Body of pancreas (tissue), 4 donors: ENCODE measurements around the gene ZNF565. TPM values are rescaled to one million over a fixed set of nuclear protein-coding genes. Genes with fewer than 3 reads are reported as not detected.
"Not testable (repeated sequence)": the region's sequence is repeated elsewhere in the genome, so short reads cannot be mapped to it uniquely, and the experiment has no call there.

Experiments
- ATAC-seq: fragments of 150-250 bp; one replicate; pipeline ENCODE4 v1.9.1; 2016
- DNase-seq, 4 donors: peaks; one replicate each; pipeline ENCODE4 v3.0.0-alpha.2; 2019
- H3K27ac ChIP-seq, 4 donors: fragments of 200-600 bp; sonication (generic); 1 replicate in 3 of 4; 2 replicates in 1 of 4; pipeline versions ENCODE4 v1.5.1 to v1.6.1; 2016 to 2019; ENCODE audit warnings: mild to moderate bottlenecking in 1 of 4, mixed read lengths in 1 of 4, moderate library complexity in 1 of 4
- H3K27me3 ChIP-seq, 2 donors: fragments of 200-600 bp; sonication (generic); one replicate each; pipeline ENCODE4 v1.6.0; 2016; ENCODE audit warnings: mild to moderate bottlenecking in 1 of 2
- H3K36me3 ChIP-seq, 2 donors: fragments of 200-600 bp; sonication (generic); replicated peaks in 1 of 2; 2 replicates each; pipeline ENCODE4 v1.5.1; 2016; ENCODE audit warnings: low read depth in 2 of 2; ENCODE audit not compliant: insufficient read depth in 1 of 2
- H3K4me1 ChIP-seq: fragments of 200-600 bp; sonication (generic); one replicate; pipeline ENCODE4 v1.6.0; 2016
- H3K4me3 ChIP-seq, 2 donors: fragments of 200-600 bp; sonication (generic); 1 replicate in 1 of 2; 2 replicates in 1 of 2; pipeline ENCODE4 v1.5.1; 2016 to 2019
- H3K9me3 ChIP-seq, 3 donors: fragments of 200-600 bp; sonication (generic); 1 replicate in 2 of 3; 2 replicates in 1 of 3; pipeline ENCODE4 v1.5.1; 2016
- POLR2A ChIP-seq, 3 donors: fragments of 450-650 bp; IDR thresholded peaks; one replicate each; pipeline ENCODE4 v1.6.1; 2016; ENCODE audit warnings: antibody characterized with exemption in 3 of 3, mild to moderate bottlenecking in 2 of 3
- WGBS, 2 donors: methylation state at CpG; one replicate each; pipeline ENCODE4 v1.1.5; 2017; 5-methylcytosine and 5-hydroxymethylcytosine counted together
- intact Hi-C: fragments of 100-400 bp; cut with DNase I; formaldehyde crosslinking; loops from one replicate; pipeline ENCODE4 v1.15.1; 2023
- total RNA-seq, 2 donors: library from RNA; depleted of rRNA; stranded (reverse); fragments of >200 nt; gene quantifications; one replicate each; pipeline ENCODE4 v1.1.0, GENCODE V29; 2016
- TF ChIP-seq, protein P1 (sequence below), 7 experiments: fragments of 450-650 bp in 4 of 7; fragments of 200-600 bp in 3 of 7; sonication (generic) in 3 of 7; IDR thresholded peaks; one replicate each; pipeline ENCODE4 v1.5.1; 2016 to 2019; ENCODE audit warnings: antibody characterized with exemption in 7 of 7

The ZNF565 gene
- total RNA-seq, 2 donors from 2014 or later: 4.9 to 5.3 TPM

DNA sequence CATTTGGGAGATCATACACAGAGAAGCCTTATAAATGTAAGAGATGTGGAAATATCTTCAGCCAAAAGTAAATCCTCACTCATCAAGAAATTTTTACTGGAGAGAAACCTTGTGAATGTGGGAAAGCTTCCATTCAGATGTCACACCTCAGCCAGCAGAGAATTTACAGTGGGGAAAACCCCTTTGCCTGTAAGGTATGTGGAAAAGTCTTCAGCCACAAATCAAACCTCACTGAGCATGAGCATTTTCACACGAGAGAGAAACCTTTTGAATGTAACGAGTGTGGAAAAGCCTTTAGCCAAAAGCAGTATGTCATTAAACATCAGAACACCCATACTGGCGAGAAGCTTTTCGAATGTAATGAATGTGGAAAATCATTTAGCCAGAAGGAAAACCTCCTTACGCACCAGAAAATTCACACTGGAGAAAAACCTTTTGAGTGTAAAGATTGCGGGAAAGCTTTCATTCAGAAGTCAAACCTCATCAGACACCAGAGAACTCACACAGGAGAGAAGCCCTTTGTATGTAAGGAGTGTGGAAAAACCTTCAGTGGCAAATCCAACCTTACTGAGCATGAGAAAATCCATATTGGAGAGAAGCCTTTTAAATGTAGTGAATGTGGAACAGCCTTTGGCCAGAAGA, 22.0 kb upstream of the ZNF565 start:
- intact Hi-C loops: no loop called here
- no peak for ATAC-seq

DNA sequence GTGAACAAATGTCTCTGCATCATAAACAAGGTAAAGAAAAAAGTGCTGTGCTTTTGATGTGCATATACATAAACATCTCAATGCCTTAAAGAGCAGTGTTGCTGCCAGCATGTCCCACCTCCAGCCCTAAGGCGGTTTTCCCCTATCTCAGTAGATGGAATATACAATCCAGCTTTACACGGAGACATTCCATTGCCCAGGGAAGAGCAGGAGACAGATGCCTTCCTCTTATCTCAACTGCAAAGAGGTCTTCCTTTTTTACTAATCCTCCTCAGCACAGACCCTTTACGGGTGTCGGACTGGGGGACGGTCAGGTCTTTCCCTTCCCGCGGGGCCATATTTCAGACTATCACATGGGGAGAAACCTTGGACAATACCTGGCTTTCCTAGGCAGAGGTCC, 19.2 kb upstream of the ZNF565 start:
- H3K4me1 ChIP-seq, ATAC-seq, H3K4me3 ChIP-seq, H3K27me3 ChIP-seq, intact Hi-C loops, DNase-seq, H3K27ac ChIP-seq: not testable (repeated sequence)
- Histone ChIP-seq H3K9me3 (peaks cover 0 to 15% (median 0%) of the 10 kb centered on the region in 3 donors), H3K36me3 (peaks cover 40 to 72% of the 10 kb centered on the region in 2 donors)
- 79 to 85% methylated on average over 7 of the region's 7 CpGs for WGBS, 2 donors

More for the DNA sequence above, 22.0 kb upstream of the ZNF565 start:
- peaks cover 0 to 18% (median 0%) of the 10 kb centered on the region in 3 donors for H3K9me3 ChIP-seq
- no peak overlapping the region for H3K4me3 ChIP-seq
- no peak for DNase-seq
- 94 to 95% methylated on average over 6 of the region's 6 CpGs for WGBS, 2 donors
- peaks cover 32 to 48% of the 10 kb centered on the region in 2 donors for H3K36me3 ChIP-seq
- no peak overlapping the region for H3K27ac ChIP-seq
- H3K4me1 ChIP-seq: no peaks in the 10 kb centered on the region
- no peak for TF ChIP-seq POLR2A (IDR thresholded peaks at IDR 0.05)
- TF ChIP-seq, protein P1, sequence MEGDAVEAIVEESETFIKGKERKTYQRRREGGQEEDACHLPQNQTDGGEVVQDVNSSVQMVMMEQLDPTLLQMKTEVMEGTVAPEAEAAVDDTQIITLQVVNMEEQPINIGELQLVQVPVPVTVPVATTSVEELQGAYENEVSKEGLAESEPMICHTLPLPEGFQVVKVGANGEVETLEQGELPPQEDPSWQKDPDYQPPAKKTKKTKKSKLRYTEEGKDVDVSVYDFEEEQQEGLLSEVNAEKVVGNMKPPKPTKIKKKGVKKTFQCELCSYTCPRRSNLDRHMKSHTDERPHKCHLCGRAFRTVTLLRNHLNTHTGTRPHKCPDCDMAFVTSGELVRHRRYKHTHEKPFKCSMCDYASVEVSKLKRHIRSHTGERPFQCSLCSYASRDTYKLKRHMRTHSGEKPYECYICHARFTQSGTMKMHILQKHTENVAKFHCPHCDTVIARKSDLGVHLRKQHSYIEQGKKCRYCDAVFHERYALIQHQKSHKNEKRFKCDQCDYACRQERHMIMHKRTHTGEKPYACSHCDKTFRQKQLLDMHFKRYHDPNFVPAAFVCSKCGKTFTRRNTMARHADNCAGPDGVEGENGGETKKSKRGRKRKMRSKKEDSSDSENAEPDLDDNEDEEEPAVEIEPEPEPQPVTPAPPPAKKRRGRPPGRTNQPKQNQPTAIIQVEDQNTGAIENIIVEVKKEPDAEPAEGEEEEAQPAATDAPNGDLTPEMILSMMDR (IDR thresholded peaks at IDR 0.05): no peak
- H3K27me3 ChIP-seq: no peaks in the 10 kb centered on the region

DNA sequence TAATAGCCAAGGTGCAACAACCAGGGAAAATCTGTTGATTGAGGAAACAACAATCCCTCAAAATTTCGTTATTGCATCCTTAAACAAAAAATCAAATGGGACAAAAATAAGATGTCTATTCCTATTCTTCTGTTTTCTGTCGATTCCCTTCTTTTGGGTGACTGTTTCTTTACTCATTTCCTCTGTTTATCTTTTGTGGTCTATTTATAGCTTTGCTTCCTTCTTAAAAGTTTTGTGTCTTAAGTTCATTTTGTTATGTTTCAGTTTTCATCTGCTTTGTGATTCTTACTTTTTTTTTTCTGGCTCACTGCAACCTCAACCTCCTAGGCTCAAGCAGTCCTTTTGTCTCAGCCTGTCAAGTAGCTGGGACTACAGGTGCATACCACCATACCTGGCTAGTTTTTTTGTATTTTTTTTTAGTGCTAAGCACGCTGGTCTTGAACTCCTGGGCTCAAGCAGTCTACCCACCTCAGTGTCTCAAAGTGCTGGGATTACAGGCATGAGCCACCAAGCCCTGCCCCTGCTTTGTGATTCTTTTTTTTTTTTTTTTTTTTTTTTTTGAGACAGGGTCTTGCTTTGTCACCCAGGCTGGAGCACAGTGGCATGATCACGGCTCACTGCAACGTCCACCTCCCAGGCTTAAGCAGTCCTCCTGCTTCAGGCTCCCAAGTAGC, 10.9 kb upstream of the ZNF565 start:
- H3K4me1 ChIP-seq: no peaks in the 10 kb centered on the region
- ATAC-seq (no peak), DNase-seq (no peak)
- peaks cover 9 to 25% of the 10 kb centered on the region in 2 donors for H3K36me3 ChIP-seq
- intact Hi-C loops: no loop called here
- H3K4me3 ChIP-seq: no peak overlapping the region
- 63 to 68% methylated on average over 5 of the region's 5 CpGs for WGBS, 2 donors
- H3K27ac ChIP-seq: no peak overlapping the region
- no peaks in the 10 kb centered on the region for H3K9me3 ChIP-seq
- TF ChIP-seq POLR2A (IDR thresholded peaks at IDR 0.05): no peak
- TF ChIP-seq, protein P1 (IDR thresholded peaks at IDR 0.05): no peak
- no peaks in the 10 kb centered on the region for H3K27me3 ChIP-seq

DNA sequence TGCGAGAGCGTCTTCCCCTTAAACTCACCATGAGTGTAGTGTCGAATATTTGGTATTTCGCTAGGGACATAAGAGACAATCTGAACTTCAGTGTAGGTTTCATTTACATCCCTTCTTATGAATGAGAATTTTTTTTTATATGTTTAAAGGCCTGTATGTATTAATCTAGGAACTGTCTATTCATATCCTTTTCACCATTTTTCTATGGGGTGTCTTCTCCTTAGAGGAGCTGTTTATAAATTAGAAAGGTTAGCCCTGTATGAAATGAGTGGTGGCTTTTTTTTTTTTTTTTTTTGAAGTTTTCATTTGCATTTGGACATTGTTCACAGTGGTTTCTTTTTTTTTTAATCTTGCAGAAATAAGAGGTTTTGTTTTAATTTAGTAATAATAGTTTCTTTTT, 8.0 kb upstream of the ZNF565 start:
- peaks cover 0 to 6% of the 10 kb centered on the region in 2 donors for H3K36me3 ChIP-seq
- intact Hi-C loops: no loop called here
- H3K27me3 ChIP-seq: no peaks in the 10 kb centered on the region
- DNase-seq: no peak
- no peak for ATAC-seq
- H3K4me1 ChIP-seq: no peaks in the 10 kb centered on the region
- WGBS, 2 donors: 97 to 98% methylated on average over 4 of the region's 4 CpGs
- H3K9me3 ChIP-seq: no peaks in the 10 kb centered on the region
- no peak overlapping the region for H3K4me3 ChIP-seq
- TF ChIP-seq, protein P1 (IDR thresholded peaks at IDR 0.05): no peak
- TF ChIP-seq POLR2A (IDR thresholded peaks at IDR 0.05): no peak
- H3K27ac ChIP-seq: no peak overlapping the region

DNA sequence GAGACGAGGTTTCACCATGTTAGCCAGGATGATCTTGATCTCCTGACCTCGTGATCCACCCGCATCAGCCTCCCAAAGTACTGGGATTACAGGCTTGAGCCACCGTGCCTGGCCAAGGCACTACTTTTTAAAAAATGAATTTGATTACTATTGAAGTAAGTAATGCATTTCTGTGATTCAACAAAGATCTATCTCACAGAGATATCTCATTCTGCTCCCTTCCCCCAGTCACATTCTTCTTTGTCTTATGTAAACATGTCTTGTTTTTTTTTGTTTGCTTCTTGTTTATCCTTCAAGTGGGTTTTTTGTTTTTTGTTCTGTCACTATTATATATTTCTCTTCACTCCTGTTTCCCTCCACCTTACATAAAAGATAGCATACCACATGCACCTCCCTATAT, 7.0 kb upstream of the ZNF565 start:
- Histone ChIP-seq H3K36me3 (peaks cover 0 to 6% of the 10 kb centered on the region in 2 donors), H3K9me3 (no peaks in the 10 kb centered on the region), H3K4me3 (no peak overlapping the region), H3K4me1 (peaks cover 3% of the 10 kb centered on the region), H3K27me3 (no peaks in the 10 kb centered on the region), H3K27ac (no peak overlapping the region)
- intact Hi-C loops: no loop called here
- TF ChIP-seq, protein P1 (IDR thresholded peaks at IDR 0.05): no peak
- no peak for TF ChIP-seq POLR2A (IDR thresholded peaks at IDR 0.05)
- WGBS, 2 donors: 91 to 93% methylated on average over 4 of the region's 4 CpGs
- DNase-seq (no peak), ATAC-seq (no peak)
